Measurements from ENCODE around the gene CCL27. TPM values are rescaled to one million over a fixed set of nuclear protein-coding genes. Genes with fewer than 3 reads are reported as not detected.
A peak's percentile ranks its signal among the peaks of the same experiment; 100 is the strongest.

CCL27 gene
- total and polyA plus RNA-seq, 7 experiments from 2014 or later = not detected

- ChIA-PET POLR2A (interaction anchor here (0.8 to 2.7 kb wide), 2 partner anchors 9 to 14 kb away, joined by 3 to 6 read pairs; partner anchors contain the start of gene SIGMAR1), CTCF (no interaction called here)
- Histone ChIP-seq H3K27ac (ENCODE audit: low read depth, low read length) (no peak overlapping the region), H3K4me3 (ENCODE audit: low read length) (peak overlapping the region; percentile 51), H3K27me3 (ENCODE audit: control insufficient read depth in 2 of 2, insufficient read depth in 2 of 2, low read length in 2 of 2) (peaks cover 15 to 51% of the 10 kb centered on the region in 2 donors), H3K9me3 (ENCODE audit: control insufficient read depth in 2 of 3, low read length in 3 of 3) (no peaks in the 10 kb centered on the region), H3K36me3 (ENCODE audit: control insufficient read depth in 2 of 3, insufficient read depth in 3 of 3, low read length in 3 of 3) (no peaks in the 10 kb centered on the region), H3K4me1 (ENCODE audit: control insufficient read depth in 2 of 2, insufficient read depth in 2 of 2, low read length in 2 of 2) (peaks cover 9 to 26% of the 10 kb centered on the region in 2 donors)
- intact Hi-C loops (cut with micrococcal nuclease) = no loop called here
- peak overlapping the region; percentile 75 to 96 (median 88) for H3K4me3 Mint-ChIP-seq
- no peak for DNase-seq
- ATAC-seq = no peak
- H3K9me3 Mint-ChIP-seq = peaks cover 0 to 2% (median 0%) of the 10 kb centered on the region in 11 donors
- H3K4me1 Mint-ChIP-seq = peaks cover 16 to 41% (median 24%) of the 10 kb centered on the region in 7 donors
- H3K27ac Mint-ChIP-seq = peak overlapping the region in 5 of 9 donors; percentile 26 to 69 (median 60)
- H3K36me3 Mint-ChIP-seq = peaks cover 0 to 7% (median 4%) of the 10 kb centered on the region in 5 donors
- peaks cover 44 to 73% (median 63%) of the 10 kb centered on the region in 5 donors for H3K27me3 Mint-ChIP-seq
Observed at GRCh38 chr9:34627716-34628655, 34.5 kb downstream of the CCL27 start.

GRCh38 chr9:34625186-34625486 is 37.3 kb downstream of the CCL27 start:
- no peak overlapping the region for H3K27ac ChIP-seq (ENCODE audit: low read depth, low read length)
- no peak for DNase-seq
- H3K9me3 ChIP-seq (ENCODE audit: control insufficient read depth in 2 of 3, low read length in 3 of 3) = no peaks in the 10 kb centered on the region
- Mint-ChIP-seq H3K36me3 (peaks cover 0 to 5% (median 4%) of the 10 kb centered on the region in 5 donors), H3K27ac (no peak overlapping the region), H3K4me3 (peak overlapping the region in 1 of 10 donors; percentile 11), H3K27me3 (peaks cover 59 to 85% (median 72%) of the 10 kb centered on the region in 5 donors), H3K9me3 (peaks cover 0 to 2% (median 0%) of the 10 kb centered on the region in 11 donors), H3K4me1 (peaks cover 22 to 49% (median 31%) of the 10 kb centered on the region in 7 donors)
- ATAC-seq = no peak
- CTCF ChIA-PET = interaction anchor here (0.6 to 1.8 kb wide), 3 partner anchors 10 to 56 kb away, joined by 3 to 5 read pairs (median 5); partner anchors contain the start of gene RPP25L
- intact Hi-C loops (cut with micrococcal nuclease) = no loop called here
- no peaks in the 10 kb centered on the region for H3K36me3 ChIP-seq (ENCODE audit: control insufficient read depth in 2 of 3, insufficient read depth in 3 of 3, low read length in 3 of 3)
- no peak overlapping the region for H3K4me3 ChIP-seq (ENCODE audit: low read length)
- POLR2A ChIA-PET = interaction anchor here (0.8 to 7.3 kb wide), 2 partner anchors 10 to 11 kb away, joined by 3 to 99 read pairs; partner anchors contain the start of gene SIGMAR1
- H3K4me1 ChIP-seq (ENCODE audit: control insufficient read depth in 2 of 2, insufficient read depth in 2 of 2, low read length in 2 of 2) = peaks cover 14 to 33% of the 10 kb centered on the region in 2 donors
- H3K27me3 ChIP-seq (ENCODE audit: control insufficient read depth in 2 of 2, insufficient read depth in 2 of 2, low read length in 2 of 2) = peaks cover 15 to 65% of the 10 kb centered on the region in 2 donors

- H3K27me3 ChIP-seq (ENCODE audit: control insufficient read depth in 2 of 2, insufficient read depth in 2 of 2, low read length in 2 of 2) = peaks cover 15 to 65% of the 10 kb centered on the region in 2 donors
- no peak overlapping the region for H3K27ac ChIP-seq (ENCODE audit: low read depth, low read length)
- no peak overlapping the region for H3K4me3 ChIP-seq (ENCODE audit: low read length)
- POLR2A ChIA-PET = interaction anchor here (0.8 to 7.3 kb wide), 2 partner anchors 10 to 12 kb away, joined by 3 to 99 read pairs; partner anchors contain the start of gene SIGMAR1
- CTCF ChIA-PET = interaction anchor here (0.6 to 1.8 kb wide), 3 partner anchors 9 to 56 kb away, joined by 3 to 5 read pairs (median 4); partner anchors contain the start of gene RPP25L
- Mint-ChIP-seq H3K36me3 (peaks cover 0 to 5% (median 4%) of the 10 kb centered on the region in 5 donors), H3K27ac (no peak overlapping the region), H3K4me3 (peak overlapping the region in 3 of 10 donors; percentile 11 to 62 (median 56)), H3K27me3 (peaks cover 56 to 80% (median 67%) of the 10 kb centered on the region in 5 donors), H3K4me1 (peaks cover 25 to 50% (median 36%) of the 10 kb centered on the region in 7 donors), H3K9me3 (peaks cover 0 to 2% (median 0%) of the 10 kb centered on the region in 11 donors)
- intact Hi-C loops (cut with micrococcal nuclease) = no loop called here
- peaks cover 17 to 36% of the 10 kb centered on the region in 2 donors for H3K4me1 ChIP-seq (ENCODE audit: control insufficient read depth in 2 of 2, insufficient read depth in 2 of 2, low read length in 2 of 2)
- DNase-seq = no peak
- H3K36me3 ChIP-seq (ENCODE audit: control insufficient read depth in 2 of 3, insufficient read depth in 3 of 3, low read length in 3 of 3) = no peaks in the 10 kb centered on the region
- H3K9me3 ChIP-seq (ENCODE audit: control insufficient read depth in 2 of 3, low read length in 3 of 3) = no peaks in the 10 kb centered on the region
- no peak for ATAC-seq
Observed at GRCh38 chr9:34624475-34625185, 37.8 kb downstream of the CCL27 start.

- Histone ChIP-seq H3K4me3 (ENCODE audit: low read length) (no peak overlapping the region), H3K36me3 (ENCODE audit: control insufficient read depth in 2 of 3, insufficient read depth in 3 of 3, low read length in 3 of 3) (peaks cover 0 to 4% (median 0%) of the 10 kb centered on the region in 3 experiments), H3K27ac (ENCODE audit: low read depth, low read length) (no peak overlapping the region), H3K4me1 (ENCODE audit: control insufficient read depth in 2 of 2, insufficient read depth in 2 of 2, low read length in 2 of 2) (peaks cover 17 to 39% of the 10 kb centered on the region in 2 donors), H3K27me3 (ENCODE audit: control insufficient read depth in 2 of 2, insufficient read depth in 2 of 2, low read length in 2 of 2) (peaks cover 15 to 59% of the 10 kb centered on the region in 2 donors), H3K9me3 (ENCODE audit: control insufficient read depth in 2 of 3, low read length in 3 of 3) (no peaks in the 10 kb centered on the region)
- peaks cover 0 to 2% (median 0%) of the 10 kb centered on the region in 11 donors for H3K9me3 Mint-ChIP-seq
- intact Hi-C loops (cut with micrococcal nuclease) = no loop called here
- peaks cover 0 to 4% (median 2%) of the 10 kb centered on the region in 5 donors for H3K36me3 Mint-ChIP-seq
- DNase-seq (peak in 1 of 9 donors; percentile 17), ATAC-seq (no peak)
- peaks cover 29 to 52% (median 39%) of the 10 kb centered on the region in 7 donors for H3K4me1 Mint-ChIP-seq
- no peak overlapping the region for H3K27ac Mint-ChIP-seq
- H3K4me3 Mint-ChIP-seq = peak overlapping the region; percentile 9 to 78 (median 58)
- peaks cover 48 to 72% (median 58%) of the 10 kb centered on the region in 5 donors for H3K27me3 Mint-ChIP-seq
- ChIA-PET CTCF (interaction anchor here (1.2 to 4.3 kb wide), 2 partner anchors 10 to 11 kb away, joined by 4 to 33 read pairs; no protein-coding TSS in a partner anchor), POLR2A (interaction anchor here (0.7 to 7.3 kb wide), 3 partner anchors 13 to 37 kb away, joined by 4 to 99 read pairs (median 4); partner anchors contain the start of genes GALT and SIGMAR1)
Observed at GRCh38 chr9:34623374-34624235, 38.9 kb downstream of the CCL27 start.

DNA sequence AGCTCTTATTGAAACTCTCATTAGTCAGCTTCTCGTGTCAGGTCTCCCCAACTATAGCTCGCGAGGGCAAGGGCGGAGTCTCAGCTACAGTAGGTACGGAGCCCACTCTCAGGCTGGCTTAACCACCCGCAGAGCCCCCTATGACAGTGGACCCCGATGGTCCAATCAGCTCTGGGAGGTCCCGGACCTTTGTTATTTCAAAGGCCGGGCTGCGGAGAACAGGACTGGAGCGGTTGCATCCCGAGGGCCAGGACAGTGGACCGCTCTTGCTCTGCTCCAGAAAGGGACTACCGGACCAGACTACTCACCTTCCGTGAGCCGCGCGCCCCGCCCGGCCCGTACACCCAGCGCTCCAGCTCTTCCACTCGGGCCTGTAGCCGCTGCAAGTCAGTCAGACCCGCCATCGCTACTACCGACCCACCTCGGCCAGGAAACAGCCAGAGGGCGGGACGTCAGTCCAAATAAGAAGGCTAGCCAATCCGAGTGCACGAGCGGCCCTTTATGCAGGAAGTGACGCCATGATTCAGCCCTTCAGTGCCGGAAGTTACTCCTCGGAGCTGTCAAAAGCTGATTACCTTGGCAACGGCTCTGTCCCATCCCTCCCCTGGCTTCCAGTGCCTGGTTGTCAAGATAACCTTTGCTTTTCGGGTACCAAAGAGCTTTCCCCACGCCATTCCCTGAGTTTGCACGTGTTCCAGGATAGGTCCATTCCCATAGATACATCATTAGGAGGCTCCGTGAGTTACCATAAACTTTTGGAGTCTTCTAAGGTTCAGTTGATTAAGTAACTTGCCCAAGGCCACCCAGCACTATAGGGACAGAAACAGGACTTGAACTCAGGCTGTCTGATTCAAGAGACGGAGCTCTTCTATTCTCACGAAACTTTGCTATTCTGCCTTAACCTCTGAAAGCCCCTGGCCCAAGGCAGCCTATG is 42.1 kb downstream of the CCL27 start, which contains the start of gene DCTN3:
Gene DCTN3 (minus strand): TSS at position 435 of the 934 bp plus-strand sequence. CDS start 31 bp downstream, at position 404.
- peaks cover 7 to 22% (median 11%) of the 10 kb centered on the region in 5 donors for H3K36me3 Mint-ChIP-seq
- DNase-seq = peak; percentile 61 to 94 (median 91)
- Histone ChIP-seq H3K9me3 (ENCODE audit: control insufficient read depth in 2 of 3, low read length in 3 of 3) (no peaks in the 10 kb centered on the region), H3K27ac (ENCODE audit: low read depth, low read length) (peak within 1 kb of the TSS; percentile 74), H3K27me3 (ENCODE audit: control insufficient read depth in 2 of 2, insufficient read depth in 2 of 2, low read length in 2 of 2) (peaks cover 3 to 31% of the 10 kb centered on the region in 2 donors), H3K4me3 (ENCODE audit: low read length) (peak within 1 kb of the TSS; percentile 86), H3K36me3 (ENCODE audit: control insufficient read depth in 2 of 3, insufficient read depth in 3 of 3, low read length in 3 of 3) (peaks cover 0 to 35% (median 0%) of the 10 kb centered on the region in 3 experiments), H3K4me1 (ENCODE audit: control insufficient read depth in 2 of 2, insufficient read depth in 2 of 2, low read length in 2 of 2) (peaks cover 12 to 30% of the 10 kb centered on the region in 2 donors)
- intact Hi-C loops (cut with micrococcal nuclease) = loop anchor here (1.0 kb wide), 4 partner anchors 8 to 97 kb away; partner anchors contain the start of genes RPP25L (in 2 of the 2), GALT (in 1 of the 2) and SIGMAR1 (in 1 of the 2)
- peaks cover 0 to 2% (median 0%) of the 10 kb centered on the region in 11 donors for H3K9me3 Mint-ChIP-seq
- H3K4me3 Mint-ChIP-seq = peak within 1 kb of the TSS; percentile 88 to 98 (median 94)
- ChIA-PET POLR2A (interaction anchor here (0.6 to 7.3 kb wide), 11 partner anchors 9 to 244 kb away, joined by 3 to 99 read pairs (median 5); partner anchors contain the start of genes GALT, RPP25L and SIGMAR1), CTCF (interaction anchor here (0.6 to 4.3 kb wide), 8 partner anchors 9 to 856 kb away, joined by 3 to 33 read pairs (median 4); partner anchors contain the start of gene RPP25L)
- H3K27ac Mint-ChIP-seq = peak within 1 kb of the TSS; percentile 65 to 97 (median 88)
- ATAC-seq = peak; percentile 98
- H3K27me3 Mint-ChIP-seq = peaks cover 18 to 41% (median 27%) of the 10 kb centered on the region in 5 donors
- peaks cover 23 to 39% (median 32%) of the 10 kb centered on the region in 7 donors for H3K4me1 Mint-ChIP-seq
